ENCODE measurements around the gene DIAPH3. TPM values are rescaled to one million over a fixed set of nuclear protein-coding genes. Genes with fewer than 3 reads are reported as not detected.

DIAPH3 gene
- polyA plus RNA-seq, 3 donors = 0.04 to 0.09 TPM; not detected in 1

- Histone ChIP-seq H4K20me1 (ENCODE audit: insufficient read depth, low read length) (no peaks in the 10 kb centered on the region), H3K4me3 (replicated peaks in 1 of 3; ENCODE audit: low read depth in 2 of 3, low read length in 3 of 3) (no peak overlapping the region), H3K27me3 (ENCODE audit: control insufficient read depth in 2 of 2, insufficient read depth in 2 of 2, low read length in 2 of 2) (no peaks in the 10 kb centered on the region), H2AFZ (ENCODE audit: insufficient read depth, low read depth, low read length, poor library complexity, severe bottlenecking) (no peak overlapping the region), H3K79me2 (ENCODE audit: insufficient read depth, low read length) (no peaks in the 10 kb centered on the region), H3K27ac (ENCODE audit: low read depth in 1 of 2, low read length in 2 of 2) (no peak overlapping the region), H3K9me3 (replicated peaks in 1 of 2; ENCODE audit: control insufficient read depth in 1 of 2, insufficient read depth in 1 of 2, low read length in 2 of 2) (no peaks in the 10 kb centered on the region), H3K4me1 (ENCODE audit: control insufficient read depth in 1 of 2, insufficient read depth in 2 of 2, low read length in 2 of 2) (no peaks in the 10 kb centered on the region), H3K36me3 (replicated peaks in 1 of 2; ENCODE audit: control insufficient read depth in 1 of 2, insufficient read depth in 2 of 2, low read length in 2 of 2) (no peaks in the 10 kb centered on the region), H3K4me2 (replicated peaks; ENCODE audit: extremely low read depth, low read length, poor library complexity, severe bottlenecking) (no peak overlapping the region), H3K9ac (ENCODE audit: insufficient read depth, low read length, poor library complexity, severe bottlenecking) (no peak overlapping the region)
- H3K27ac Mint-ChIP-seq = no peak overlapping the region
- intact Hi-C loops (cut with micrococcal nuclease) = no loop called here
- peaks cover 0 to 8% of the 10 kb centered on the region in 2 donors for H3K36me3 Mint-ChIP-seq
- H3K4me1 Mint-ChIP-seq = no peaks in the 10 kb centered on the region
- H3K4me3 Mint-ChIP-seq = no peak overlapping the region
- H3K9me3 Mint-ChIP-seq = no peaks in the 10 kb centered on the region
- H3K27me3 Mint-ChIP-seq (ENCODE audit: low read depth in 3 of 3) = peaks cover 0 to 2% (median 0%) of the 10 kb centered on the region in 3 donors
- no peak for DNase-seq
- no peak for TF ChIP-seq CTCF (IDR thresholded peaks at IDR 0.05)
Measured at GRCh38 chr13:59770451-59770850, 393.3 kb downstream of the DIAPH3 start.

- Histone ChIP-seq H3K4me1 (ENCODE audit: control insufficient read depth in 1 of 2, insufficient read depth in 2 of 2, low read length in 2 of 2) (no peaks in the 10 kb centered on the region), H3K27ac (ENCODE audit: low read depth in 1 of 2, low read length in 2 of 2) (no peak overlapping the region), H3K9ac (ENCODE audit: insufficient read depth, low read length, poor library complexity, severe bottlenecking) (no peak overlapping the region), H3K9me3 (replicated peaks in 1 of 2; ENCODE audit: control insufficient read depth in 1 of 2, insufficient read depth in 1 of 2, low read length in 2 of 2) (no peaks in the 10 kb centered on the region), H3K4me3 (replicated peaks in 1 of 3; ENCODE audit: low read depth in 2 of 3, low read length in 3 of 3) (no peak overlapping the region), H4K20me1 (ENCODE audit: insufficient read depth, low read length) (no peaks in the 10 kb centered on the region), H2AFZ (ENCODE audit: insufficient read depth, low read depth, low read length, poor library complexity, severe bottlenecking) (no peak overlapping the region), H3K27me3 (ENCODE audit: control insufficient read depth in 2 of 2, insufficient read depth in 2 of 2, low read length in 2 of 2) (no peaks in the 10 kb centered on the region), H3K79me2 (ENCODE audit: insufficient read depth, low read length) (no peaks in the 10 kb centered on the region), H3K36me3 (replicated peaks in 1 of 2; ENCODE audit: control insufficient read depth in 1 of 2, insufficient read depth in 2 of 2, low read length in 2 of 2) (no peaks in the 10 kb centered on the region), H3K4me2 (replicated peaks; ENCODE audit: extremely low read depth, low read length, poor library complexity, severe bottlenecking) (no peak overlapping the region)
- Mint-ChIP-seq H3K36me3 (peaks cover 0 to 5% of the 10 kb centered on the region in 2 donors), H3K9me3 (no peaks in the 10 kb centered on the region), H3K4me3 (no peak overlapping the region), H3K4me1 (no peaks in the 10 kb centered on the region), H3K27ac (no peak overlapping the region), H3K27me3 (ENCODE audit: low read depth in 3 of 3) (no peaks in the 10 kb centered on the region)
- DNase-seq = no peak
- WGBS (ENCODE audit: insufficient coverage) = 80% methylated on average over 1 of the region's 1 CpG
- no peak for TF ChIP-seq CTCF (IDR thresholded peaks at IDR 0.05)
- intact Hi-C loops (cut with micrococcal nuclease) = no loop called here
Measured at GRCh38 chr13:59766236-59766635, 397.5 kb downstream of the DIAPH3 start.

All from CD14-positive monocyte (primary cell).